T-cell (primary cell): Measurements from ENCODE around the gene TMEM209. TPM values are rescaled to one million over a fixed set of nuclear protein-coding genes. Genes with fewer than 3 reads are reported as not detected.
"Not testable (repeated sequence)": the region's sequence is repeated elsewhere in the genome, so short reads cannot be mapped to it uniquely, and the experiment has no call there.

Experiments used
- ATAC-seq, 4 experiments: fragments of 200-7000 bp in 3 of 4; fragments of 150-1000 bp in 1 of 4; cut with Tn5 transposase; replicated peaks in 1 of 4; 1 replicate in 3 of 4; 2 replicates in 1 of 4; pipeline ENCODE4 v1.10.0; 2021; ENCODE audit warnings: moderate library complexity in 3 of 4, mild to moderate bottlenecking in 2 of 4, moderate number of reproducible peaks in 1 of 4
- CTCF ChIA-PET, 2 donors: fragments of 300-600 bp; sonication (Branson Sonifier 250); formaldehyde crosslinking; loops; one replicate each; lab custom pipeline; 2022; ENCODE audit warnings: antibody characterized with exemption in 2 of 2; lab: Charles Lee
- POLR2A ChIA-PET, 2 donors: fragments of 300-600 bp; sonication (Branson Sonifier 250); formaldehyde crosslinking; loops; one replicate each; lab custom pipeline; 2022; ENCODE audit warnings: antibody characterized with exemption in 2 of 2; lab: Charles Lee
- DNase-seq, 35 experiments: peaks; one replicate each; pipeline versions ENCODE4 v3.0.0 to v3.0.0-alpha.2; 2013 to 2023
- H3K27ac ChIP-seq: one replicate; pipeline ENCODE4 v1.5.1; 2013; ENCODE audit warnings: low read length
- H3K27me3 ChIP-seq, 2 experiments: replicated peaks in 1 of 2; 1 replicate in 1 of 2; 2 replicates in 1 of 2; pipeline versions ENCODE4 v1.6.1 to v1.7.0; 2013; ENCODE audit warnings: low read length in 1 of 2, mixed read lengths in 1 of 2; ENCODE audit not compliant: control insufficient read depth in 2 of 2, insufficient read depth in 2 of 2; ENCODE audit errors: extremely low read depth in 1 of 2
- H3K36me3 ChIP-seq, 2 donors: 1 replicate in 1 of 2; 2 replicates in 1 of 2; pipeline versions ENCODE4 v1.6.1 to v1.7.0; 2013; ENCODE audit warnings: low read length in 1 of 2; ENCODE audit not compliant: control insufficient read depth in 2 of 2, insufficient read depth in 1 of 2; ENCODE audit errors: extremely low read depth in 1 of 2
- H3K4me1 ChIP-seq, 2 experiments: 1 replicate in 1 of 2; 2 replicates in 1 of 2; pipeline versions ENCODE4 v1.6.1 to v1.7.0; 2013; ENCODE audit warnings: low read length in 2 of 2, mixed read lengths in 1 of 2; ENCODE audit not compliant: insufficient read depth in 2 of 2, control insufficient read depth in 1 of 2; ENCODE audit errors: extremely low read depth in 1 of 2
- H3K4me3 ChIP-seq, 2 donors: 1 replicate in 1 of 2; 2 replicates in 1 of 2; pipeline versions ENCODE4 v1.5.1 to v1.7.0; 2013; ENCODE audit warnings: mild to moderate bottlenecking in 2 of 2, low read length in 1 of 2, moderate library complexity in 1 of 2; ENCODE audit not compliant: control insufficient read depth in 1 of 2; ENCODE audit errors: extremely low read depth in 1 of 2
- H3K9me3 ChIP-seq: 2 replicates; pipeline ENCODE4 v1.7.0; 2013
- H3K27ac Mint-ChIP-seq, 2 donors: one replicate each; pipeline ENCODE4 v1.8.0; 2020 to 2021; ENCODE audit warnings: mild to moderate bottlenecking in 2 of 2, mixed read lengths in 2 of 2
- H3K27me3 Mint-ChIP-seq, 2 donors: one replicate each; pipeline ENCODE4 v1.8.0; 2021 to 2022; ENCODE audit warnings: mixed read lengths in 2 of 2
- H3K36me3 Mint-ChIP-seq: one replicate; pipeline ENCODE4 v1.8.0; 2021; ENCODE audit warnings: mixed read lengths
- H3K4me1 Mint-ChIP-seq, 3 donors: one replicate each; pipeline ENCODE4 v1.8.0; 2020 to 2022; ENCODE audit warnings: mixed read lengths in 3 of 3, mild to moderate bottlenecking in 1 of 3
- H3K4me3 Mint-ChIP-seq, 3 donors: one replicate each; pipeline ENCODE4 v1.8.0; 2020 to 2022; ENCODE audit warnings: mild to moderate bottlenecking in 3 of 3, mixed read lengths in 3 of 3, moderate library complexity in 3 of 3
- H3K9me3 Mint-ChIP-seq, 3 donors: one replicate each; pipeline ENCODE4 v1.8.0; 2020 to 2022; ENCODE audit warnings: mixed read lengths in 3 of 3
- WGBS: methylation state at CpG from one replicate; pipeline ENCODE4 v1.1.5; 2013; ENCODE audit warnings: missing lambda C conversion rate; ENCODE audit not compliant: insufficient coverage; 5-methylcytosine and 5-hydroxymethylcytosine counted together
- total RNA-seq, 35 experiments: library from RNA in 6 of 35; stranded (reverse) in 6 of 35; fragments of 120-200 nt in 1 of 35; gene quantifications; one replicate each; pipeline versions ENCODE4 v1.2.1 to v1.2.4 and lab custom pipeline; 2013 to 2026

TMEM209 gene
- total RNA-seq, 5 donors from 2014 or later (not counting 1 experiment from before 2014, with no cell fraction given): 21.4 to 31.0 (median 25.5) TPM

- Mint-ChIP-seq H3K4me3 (no peak overlapping the region), H3K27me3 (no peaks in the 10 kb centered on the region), H3K4me1 (peaks cover 5 to 11% (median 8%) of the 10 kb centered on the region in 3 donors), H3K27ac (no peak overlapping the region), H3K9me3 (no peaks in the 10 kb centered on the region), H3K36me3 (peaks cover 59% of the 10 kb centered on the region)
- no peaks in the 10 kb centered on the region for H3K9me3 ChIP-seq
- 98% methylated on average over 4 of the region's 12 CpGs for WGBS
- ChIA-PET CTCF (interaction anchor here in 1 of 2 donors (0.6 kb wide), 1 partner anchor 281 kb away, joined by 3 read pairs; no protein-coding TSS in a partner anchor), POLR2A (no interaction called here)
- no peaks in the 10 kb centered on the region for H3K4me1 ChIP-seq
- ATAC-seq (no peak), DNase-seq (no peak)
- no peak overlapping the region for H3K27ac ChIP-seq
- no peak overlapping the region for H3K4me3 ChIP-seq
- H3K36me3 ChIP-seq: peaks cover 0 to 55% of the 10 kb centered on the region in 2 donors
- no peaks in the 10 kb centered on the region for H3K27me3 ChIP-seq
Measured at GRCh38 chr7:130131964-130132875, 73.0 kb downstream of the TMEM209 start.

- WGBS: 84% methylated on average over 5 of the region's 6 CpGs
- Histone ChIP-seq H3K27ac (no peak overlapping the region), H3K4me3 (no peak overlapping the region), H3K4me1 (no peaks in the 10 kb centered on the region), H3K9me3 (no peaks in the 10 kb centered on the region), H3K27me3 (no peaks in the 10 kb centered on the region), H3K36me3 (peaks cover 0 to 64% of the 10 kb centered on the region in 2 donors)
- Mint-ChIP-seq H3K9me3 (no peaks in the 10 kb centered on the region), H3K27ac (no peak overlapping the region), H3K4me1 (peaks cover 3 to 7% (median 5%) of the 10 kb centered on the region in 3 donors), H3K36me3 (peaks cover 61% of the 10 kb centered on the region), H3K27me3 (no peaks in the 10 kb centered on the region), H3K4me3 (no peak overlapping the region)
- POLR2A ChIA-PET: no interaction called here
- ATAC-seq (no peak), DNase-seq (no peak)
- CTCF ChIA-PET: no interaction called here
Measured at GRCh38 chr7:130131191-130131834, 73.9 kb downstream of the TMEM209 start.

- Histone ChIP-seq H3K27me3 (no peaks in the 10 kb centered on the region), H3K9me3 (no peaks in the 10 kb centered on the region), H3K4me1 (no peaks in the 10 kb centered on the region), H3K27ac (no peak overlapping the region), H3K36me3 (peaks cover 0 to 73% of the 10 kb centered on the region in 2 donors), H3K4me3 (no peak overlapping the region)
- H3K4me3 Mint-ChIP-seq: no peak overlapping the region
- WGBS: 100% methylated on average over 2 of the region's 4 CpGs
- H3K9me3 Mint-ChIP-seq: no peaks in the 10 kb centered on the region
- ChIA-PET POLR2A (no interaction called here), CTCF (no interaction called here)
- no peaks in the 10 kb centered on the region for H3K27me3 Mint-ChIP-seq
- no peaks in the 10 kb centered on the region for H3K4me1 Mint-ChIP-seq
- ATAC-seq (no peak), DNase-seq (no peak)
- peaks cover 56% of the 10 kb centered on the region for H3K36me3 Mint-ChIP-seq
- H3K27ac Mint-ChIP-seq: no peak overlapping the region
Measured at GRCh38 chr7:130129011-130129411, 76.2 kb downstream of the TMEM209 start.

- Histone ChIP-seq H3K36me3 (peaks cover 0 to 76% of the 10 kb centered on the region in 2 donors), H3K4me1 (no peaks in the 10 kb centered on the region), H3K27ac (no peak overlapping the region), H3K4me3 (no peak overlapping the region), H3K9me3 (no peaks in the 10 kb centered on the region), H3K27me3 (no peaks in the 10 kb centered on the region)
- ChIA-PET CTCF (no interaction called here), POLR2A (interaction anchor here in 1 of 2 donors (0.5 kb wide), 2 partner anchors 421 to 1801 kb away, joined by 3 to 4 read pairs; no protein-coding TSS in a partner anchor)
- H3K27ac Mint-ChIP-seq: no peak overlapping the region
- no peak for ATAC-seq
- WGBS: no CpG with 5 or more reads among the region's 1 CpG
- H3K4me3 Mint-ChIP-seq: no peak overlapping the region
- H3K4me1 Mint-ChIP-seq: no peaks in the 10 kb centered on the region
- no peaks in the 10 kb centered on the region for H3K27me3 Mint-ChIP-seq
- H3K9me3 Mint-ChIP-seq: no peaks in the 10 kb centered on the region
- no peak for DNase-seq
- peaks cover 60% of the 10 kb centered on the region for H3K36me3 Mint-ChIP-seq
Measured at GRCh38 chr7:130127821-130128317, 77.3 kb downstream of the TMEM209 start.

- H3K36me3 ChIP-seq: peaks cover 0 to 76% of the 10 kb centered on the region in 2 donors
- DNase-seq (no peak), ATAC-seq (no peak)
- no peak overlapping the region for H3K27ac ChIP-seq
- Mint-ChIP-seq H3K36me3 (peaks cover 65% of the 10 kb centered on the region), H3K27ac (no peak overlapping the region), H3K4me3 (no peak overlapping the region), H3K27me3 (no peaks in the 10 kb centered on the region), H3K9me3 (no peaks in the 10 kb centered on the region), H3K4me1 (no peaks in the 10 kb centered on the region)
- no peaks in the 10 kb centered on the region for H3K27me3 ChIP-seq
- WGBS: no CpG with 5 or more reads among the region's 2 CpGs
- H3K4me1 ChIP-seq: no peaks in the 10 kb centered on the region
- H3K9me3 ChIP-seq: no peaks in the 10 kb centered on the region
- H3K4me3 ChIP-seq: no peak overlapping the region
- POLR2A ChIA-PET: interaction anchor here in 1 of 2 donors (0.5 kb wide), 2 partner anchors 422 to 1800 kb away, joined by 3 to 4 read pairs; no protein-coding TSS in a partner anchor
- CTCF ChIA-PET: no interaction called here
Measured at GRCh38 chr7:130127404-130127803, 77.8 kb downstream of the TMEM209 start.

GRCh38 chr7:130126840-130127239, 78.4 kb downstream of the TMEM209 start:
- CTCF ChIA-PET, H3K27ac Mint-ChIP-seq, POLR2A ChIA-PET, H3K27ac ChIP-seq, H3K4me1 ChIP-seq, H3K27me3 ChIP-seq, H3K9me3 ChIP-seq, H3K4me3 ChIP-seq, H3K27me3 Mint-ChIP-seq, H3K9me3 Mint-ChIP-seq, DNase-seq, ATAC-seq, H3K4me1 Mint-ChIP-seq, H3K4me3 Mint-ChIP-seq: not testable (repeated sequence)
- no CpG with 5 or more reads among the region's 3 CpGs for WGBS
- peaks cover 68% of the 10 kb centered on the region for H3K36me3 Mint-ChIP-seq
- peaks cover 0 to 80% of the 10 kb centered on the region in 2 donors for H3K36me3 ChIP-seq
